NCI-H1105 treated with DMSO at 0.1 percent for 48 hours (cell line): ENCODE data around the gene UBE2D1.
A peak's percentile ranks its signal among the peaks of the same experiment; 100 is the strongest.
"Not testable (repeated sequence)": the region's sequence is repeated elsewhere in the genome, so short reads cannot be mapped to it uniquely, and the experiment has no call there.

ENCODE experiments used
- DNase-seq: peaks from one replicate; lab custom pipeline; 2025; lab: John Stamatoyannopoulos, UW

Gene UBE2D1

DNA sequence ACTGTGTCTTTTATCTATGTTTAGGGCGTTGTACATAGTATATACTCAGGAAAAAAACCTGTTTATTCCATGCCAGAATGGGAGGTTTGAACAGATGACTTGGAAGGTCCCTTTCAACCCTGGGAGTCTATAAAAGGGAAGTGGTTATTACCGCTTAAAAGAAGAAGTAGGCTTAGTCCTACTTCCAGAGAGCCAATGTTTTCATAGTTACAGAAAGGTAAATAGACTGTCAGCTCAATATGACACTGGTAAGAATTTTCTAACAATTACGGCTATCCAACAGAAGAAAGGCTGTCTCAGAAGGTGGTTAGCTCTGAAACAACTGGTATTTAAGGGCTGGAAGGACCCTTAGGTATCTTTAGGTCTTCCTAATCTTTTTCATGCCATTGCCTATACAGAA lies 49.3 kb downstream of the UBE2D1 start:
- DNase-seq, result no peak

DNA sequence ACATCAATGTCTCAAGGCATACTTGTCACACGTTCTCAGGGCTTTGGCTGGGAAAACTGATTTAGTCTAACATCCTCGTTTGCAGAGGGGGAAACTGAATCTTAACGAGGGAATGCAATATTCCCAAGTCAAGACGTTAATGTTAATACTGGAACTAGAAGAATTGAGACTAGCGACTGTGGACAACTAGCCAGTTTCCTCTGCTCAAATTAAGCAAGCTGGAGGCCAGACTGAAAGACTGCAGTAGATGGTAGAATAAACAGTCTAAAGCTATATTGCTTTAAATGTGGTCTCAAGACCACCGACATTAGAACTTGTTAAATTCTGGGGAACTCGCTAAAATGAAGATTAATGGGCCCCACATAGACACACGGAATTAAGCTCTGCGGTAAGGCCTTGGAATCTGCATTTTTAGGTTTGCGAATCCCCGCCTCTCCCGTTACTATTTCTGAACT lies 49.8 kb downstream of the UBE2D1 start:
- peak; percentile 36 for DNase-seq

DNA sequence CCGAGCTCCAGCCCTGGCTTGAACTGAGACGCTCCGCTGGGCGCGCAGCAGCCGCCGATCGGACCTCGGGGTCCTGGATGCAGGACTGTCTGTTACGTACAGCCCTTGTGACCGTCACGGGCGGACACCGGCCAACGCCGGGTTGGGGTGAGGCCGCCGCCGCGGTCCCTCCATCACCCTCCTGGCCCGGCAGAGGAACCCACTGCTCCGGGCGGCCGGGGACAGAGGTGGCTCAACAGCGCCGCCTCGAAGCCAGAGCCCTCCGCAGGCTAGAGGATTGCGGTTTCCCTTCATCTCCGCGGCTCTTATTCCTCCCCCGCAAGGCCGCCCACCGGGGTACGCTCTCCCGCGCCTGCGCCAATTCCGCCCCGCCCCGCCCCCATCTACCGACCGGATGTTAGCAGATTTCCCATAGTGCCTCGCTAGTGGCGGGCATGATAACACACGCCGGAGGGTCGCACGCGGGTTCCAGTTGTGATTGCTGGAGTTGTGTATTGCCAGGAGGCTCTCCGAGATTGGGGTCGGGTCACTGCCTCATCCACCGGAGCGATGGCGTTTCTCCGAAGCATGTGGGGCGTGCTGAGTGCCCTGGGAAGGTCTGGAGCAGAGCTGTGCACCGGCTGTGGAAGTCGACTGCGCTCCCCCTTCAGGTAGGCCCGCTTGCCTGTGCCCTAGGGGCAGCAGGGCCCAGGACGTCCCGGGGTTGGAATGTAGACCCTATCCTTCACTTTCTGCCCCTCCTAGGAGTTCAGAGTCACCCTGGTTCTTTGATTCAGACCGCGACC lies 50.4 kb downstream of the UBE2D1 start, which contains the start of gene TFAM:
Gene TFAM, plus strand, starts transcription at position 412 of the 785 bp plus-strand sequence. Its CDS starts 138 bp downstream, at position 550.
- peak; percentile 74 for DNase-seq

DNA sequence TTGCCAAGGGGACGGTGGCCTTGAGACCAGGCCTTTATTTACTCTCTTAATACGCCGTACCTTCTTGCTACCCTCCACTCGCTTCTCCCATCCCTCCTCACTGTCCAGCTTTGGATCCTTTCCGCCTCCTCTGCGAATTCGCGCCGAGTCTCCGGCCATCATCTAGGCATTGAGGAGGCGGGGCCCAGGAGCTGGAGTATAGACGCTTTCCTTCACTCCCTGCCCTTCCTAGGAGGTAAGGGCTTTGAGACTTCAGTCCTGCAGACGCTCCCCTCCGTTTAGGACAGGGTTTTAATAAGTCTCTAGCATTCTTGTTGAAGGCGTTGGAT lies 50.9 kb downstream of the UBE2D1 start:
- no peak for DNase-seq

DNA sequence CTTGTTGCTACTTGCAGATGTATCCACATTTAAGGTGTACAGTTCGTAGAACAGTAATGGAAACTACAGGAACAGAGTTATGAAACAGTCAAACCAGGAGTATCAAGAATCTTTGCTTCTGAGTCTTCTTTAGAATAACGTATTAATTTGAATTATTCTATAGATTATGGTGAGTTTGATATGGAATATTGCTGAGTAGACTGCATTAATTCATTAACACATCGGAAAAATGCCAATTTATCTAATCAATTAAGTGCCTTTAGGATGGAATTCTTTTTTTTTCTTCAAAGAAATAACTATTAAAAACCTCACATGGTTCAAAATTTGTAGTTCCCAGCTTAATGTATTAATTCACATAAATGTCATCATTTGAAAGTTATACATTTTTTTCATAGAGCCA lies 54.2 kb downstream of the UBE2D1 start:
- no peak for DNase-seq

DNA sequence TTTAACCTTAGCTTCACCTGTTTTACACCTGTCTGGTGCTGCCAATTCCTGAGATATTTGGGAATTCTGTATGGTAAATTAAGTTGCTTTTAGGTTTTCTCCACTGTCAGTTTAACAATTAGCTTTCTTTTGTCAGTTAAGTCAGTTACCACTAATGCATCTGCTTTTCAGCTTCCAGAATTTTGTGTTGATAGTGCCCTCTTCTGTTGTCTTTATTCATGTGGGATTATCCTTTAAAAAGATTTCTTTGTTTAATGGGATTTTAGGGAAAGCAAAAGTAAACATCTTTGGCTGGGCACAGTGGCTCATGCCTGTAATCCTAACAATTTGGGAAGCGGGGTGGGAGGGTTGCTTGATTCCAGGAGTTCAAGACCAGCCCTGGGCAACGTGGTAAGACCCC lies 58.5 kb downstream of the UBE2D1 start:
- no peak for DNase-seq

DNA sequence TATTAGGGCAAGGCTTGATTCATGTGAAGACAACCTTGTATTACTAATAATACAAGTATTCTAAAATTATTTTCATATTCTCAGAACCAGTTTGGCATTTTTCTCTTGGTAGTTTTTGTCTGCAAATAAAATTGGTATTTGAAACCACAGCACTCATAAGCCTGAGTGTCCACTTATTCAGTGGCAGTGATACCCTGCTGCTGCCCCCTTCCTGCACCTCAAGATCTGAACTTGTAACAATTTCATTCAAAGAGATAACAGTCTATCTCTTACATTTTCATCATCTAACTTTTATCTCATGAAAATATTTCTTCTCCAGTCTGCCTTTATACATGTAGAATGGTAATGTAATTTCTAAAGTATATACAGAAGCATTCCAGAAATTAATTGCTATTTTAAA lies 59.7 kb downstream of the UBE2D1 start:
- DNase-seq, result no peak

DNA sequence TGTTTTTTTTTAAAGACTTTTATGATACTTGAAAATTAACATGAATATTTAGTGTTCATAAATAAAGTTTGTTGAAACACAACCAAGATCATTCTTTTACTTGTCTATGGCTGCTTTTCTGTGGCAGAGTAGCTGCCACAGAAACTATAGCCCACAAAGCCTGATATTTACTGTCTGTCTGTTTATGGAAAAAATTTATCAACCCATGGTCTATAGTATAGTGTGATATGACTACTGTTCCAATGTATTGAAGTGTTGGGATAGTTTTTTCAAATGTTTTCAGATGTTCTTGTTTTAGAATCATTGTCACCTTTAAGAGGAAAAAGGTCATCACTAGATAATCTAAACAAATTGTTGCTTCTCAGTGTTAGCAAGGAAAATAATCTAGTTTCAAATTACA lies 61.3 kb downstream of the UBE2D1 start:
- no peak for DNase-seq

DNA sequence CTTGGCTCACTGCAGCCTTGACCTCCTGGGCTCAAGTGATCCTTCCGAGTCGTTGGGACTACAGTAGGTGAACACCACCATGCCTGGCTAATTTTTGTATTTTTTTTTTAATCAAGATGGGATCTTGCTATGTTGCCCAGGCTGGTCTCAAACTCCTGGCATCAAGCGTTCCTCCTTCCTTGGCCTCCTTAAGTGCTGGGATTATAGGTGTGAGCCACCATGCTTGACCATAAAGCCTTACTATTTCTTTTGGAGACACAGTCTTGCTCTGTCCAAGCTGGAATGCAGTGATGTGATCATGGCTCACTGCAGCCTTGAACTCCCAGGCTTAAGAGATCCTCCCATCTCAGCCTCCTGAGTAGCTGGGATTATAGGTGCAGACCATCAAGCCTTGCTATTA lies 63.0 kb downstream of the UBE2D1 start:
- no peak for DNase-seq

DNA sequence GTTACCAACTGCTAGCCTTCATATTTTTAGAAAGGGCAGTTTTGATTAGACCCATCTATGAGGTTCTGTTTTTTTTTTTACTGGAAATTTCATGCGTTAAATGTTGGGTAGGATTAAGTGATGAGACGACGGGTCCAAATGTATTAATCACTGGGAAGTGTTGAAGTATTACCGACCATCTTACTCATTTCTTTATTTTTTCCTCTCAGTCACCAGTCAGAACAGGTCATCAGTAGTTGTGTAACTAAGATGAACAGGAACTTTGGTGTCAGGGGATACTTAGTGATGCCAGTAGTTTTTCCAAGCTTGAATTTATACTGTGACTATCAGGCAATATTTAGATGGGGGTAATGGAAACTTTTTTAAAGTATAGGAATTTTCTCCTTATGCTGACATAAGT lies 64.6 kb downstream of the UBE2D1 start:
- no peak for DNase-seq

DNA sequence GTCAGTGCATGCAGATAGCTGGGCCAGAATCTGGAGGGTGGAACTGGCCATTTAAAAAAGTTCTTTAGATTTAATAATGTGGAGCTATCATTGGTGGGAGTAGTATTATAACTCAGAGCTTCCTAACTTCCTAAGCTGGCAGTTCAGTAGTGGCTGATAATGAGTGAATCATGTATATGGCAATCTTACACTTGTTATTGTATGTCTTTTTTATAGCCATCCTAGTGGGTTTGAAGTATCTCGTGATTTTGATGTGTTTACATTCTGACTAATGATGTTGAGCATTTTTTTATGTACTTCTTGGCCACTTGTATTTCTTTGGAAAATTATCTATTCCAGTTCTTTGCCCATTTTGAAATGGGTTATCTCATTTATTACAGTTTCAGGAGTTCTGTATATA lies 65.8 kb downstream of the UBE2D1 start:
- no peak for DNase-seq

DNA sequence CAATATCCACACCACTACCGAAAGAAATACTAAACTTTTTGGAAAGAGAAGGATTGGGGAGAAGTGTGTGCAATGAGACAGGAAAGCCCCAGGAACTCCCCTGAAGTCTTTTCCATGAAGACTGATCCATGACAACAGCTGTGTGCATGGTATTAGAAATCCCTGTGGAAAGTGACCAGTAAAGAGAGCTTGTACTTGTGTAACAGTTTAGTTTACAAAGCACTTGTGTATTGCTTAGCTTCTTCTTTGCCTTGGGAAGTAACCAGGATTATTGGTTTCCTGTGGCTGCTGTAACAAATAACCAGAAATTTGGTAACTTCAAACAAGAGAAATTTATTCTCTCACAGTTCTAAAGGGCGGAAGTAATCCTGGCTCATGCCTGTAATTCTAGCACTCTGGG lies 69.2 kb downstream of the UBE2D1 start:
- DNase-seq, result no peak

DNA sequence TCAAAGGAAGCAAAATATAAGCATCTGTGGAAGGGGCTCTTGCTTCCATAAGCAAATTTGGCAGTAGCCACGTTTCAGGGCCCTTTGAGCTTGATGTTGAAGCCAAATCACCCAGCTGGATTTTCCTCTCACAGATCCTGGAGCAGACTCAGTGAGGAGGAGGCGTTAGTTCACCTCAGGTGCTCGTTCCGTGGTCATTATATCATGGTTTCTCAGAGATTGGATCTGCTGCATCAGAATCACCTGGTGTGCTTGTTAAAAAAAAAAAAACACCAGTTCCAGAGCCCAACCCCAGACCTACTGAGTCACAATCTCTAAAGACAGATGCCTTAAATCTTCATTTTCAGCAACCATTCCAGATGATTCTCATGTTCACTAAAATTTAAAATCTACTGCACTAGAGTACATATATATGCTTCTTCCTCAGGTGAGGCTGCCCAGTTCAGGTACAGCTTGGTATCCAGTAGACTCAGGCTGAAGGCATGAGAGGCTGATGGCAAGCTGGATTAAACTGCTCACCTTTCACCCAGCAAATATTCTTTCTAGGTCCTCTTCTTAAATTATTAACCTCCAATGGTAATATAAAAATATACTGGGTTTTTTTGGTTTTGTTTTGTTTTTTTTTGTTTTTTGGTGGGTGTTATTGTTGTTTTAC lies 75.3 kb downstream of the UBE2D1 start:
- DNase-seq, result no peak

DNA sequence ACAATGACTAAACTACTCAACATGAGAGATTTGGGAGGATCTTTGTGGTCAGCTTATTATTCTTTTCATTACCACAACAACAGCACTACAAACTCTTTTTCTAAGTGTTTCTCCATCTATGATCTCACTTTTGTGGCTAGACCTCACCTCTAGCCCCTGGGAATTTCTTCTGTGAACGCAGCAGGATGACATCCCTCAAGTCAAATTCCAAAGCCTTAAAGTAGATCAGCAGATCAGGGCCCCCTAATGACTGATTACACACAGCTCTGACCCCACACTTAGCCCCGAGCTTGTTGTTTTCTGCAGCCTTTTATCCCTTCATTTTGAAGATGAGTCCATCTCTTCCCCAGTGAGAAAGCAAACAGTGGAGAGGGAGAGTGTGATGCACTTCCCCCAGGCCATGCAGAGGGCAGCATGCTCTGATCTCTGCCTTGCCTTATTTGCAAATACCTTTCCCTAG lies 77.7 kb downstream of the UBE2D1 start:
- no peak for DNase-seq

DNA sequence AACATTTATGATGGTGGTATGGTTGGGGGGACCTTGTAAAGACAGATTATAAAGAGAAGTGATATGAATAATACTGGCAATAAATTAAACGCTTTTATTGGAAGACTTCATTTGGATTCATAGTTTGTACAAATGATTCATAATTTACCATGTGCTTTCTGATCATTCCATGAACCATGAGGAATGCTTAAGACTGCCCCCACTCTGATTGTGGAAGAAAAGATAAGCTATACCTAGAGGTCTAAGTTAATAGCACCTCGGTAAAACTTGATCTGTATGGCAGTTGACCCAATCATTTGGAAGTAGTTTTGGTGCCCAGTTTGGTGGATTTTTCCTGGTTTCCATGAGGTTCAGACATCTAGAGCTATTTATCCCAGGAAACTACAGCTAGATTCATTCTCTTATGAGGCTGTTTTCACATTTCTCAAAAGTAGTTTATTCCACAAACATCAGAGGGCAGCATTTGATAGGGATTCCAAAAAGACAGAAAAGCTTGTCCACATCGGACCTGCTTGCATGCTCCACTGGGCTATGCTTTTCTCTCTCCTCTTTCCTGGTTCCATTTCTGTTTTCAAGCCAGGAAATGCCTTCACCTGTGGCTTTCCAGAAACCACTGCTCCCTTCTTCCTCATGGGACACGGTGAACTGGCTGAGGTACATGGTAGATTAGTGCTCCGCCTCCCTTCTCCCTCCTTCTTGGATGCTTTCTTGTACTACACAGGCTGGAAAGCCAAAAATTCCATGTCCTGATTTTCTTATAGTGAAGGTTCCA lies 79.7 kb downstream of the UBE2D1 start:
- no peak for DNase-seq

DNA sequence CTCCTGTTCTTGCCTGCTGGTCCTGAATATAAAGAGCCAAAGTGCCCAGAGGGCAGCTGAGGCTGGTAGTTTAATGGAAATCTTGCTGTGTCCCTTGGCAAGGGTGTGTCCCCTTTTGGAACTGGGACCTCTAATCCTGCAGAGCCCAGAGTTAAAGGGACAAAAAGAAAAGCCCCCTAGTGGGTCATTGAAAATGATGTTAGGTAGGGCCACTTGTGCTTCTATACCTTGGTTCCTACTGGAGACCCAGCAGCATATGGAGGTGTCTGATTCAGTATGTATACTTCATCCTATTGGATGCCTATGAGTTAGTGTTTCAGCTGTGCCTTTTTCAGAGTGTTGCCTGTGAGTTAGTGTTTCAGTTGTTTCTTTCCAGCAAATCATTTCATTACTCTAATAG lies 81.0 kb downstream of the UBE2D1 start:
- DNase-seq, result no peak

DNA sequence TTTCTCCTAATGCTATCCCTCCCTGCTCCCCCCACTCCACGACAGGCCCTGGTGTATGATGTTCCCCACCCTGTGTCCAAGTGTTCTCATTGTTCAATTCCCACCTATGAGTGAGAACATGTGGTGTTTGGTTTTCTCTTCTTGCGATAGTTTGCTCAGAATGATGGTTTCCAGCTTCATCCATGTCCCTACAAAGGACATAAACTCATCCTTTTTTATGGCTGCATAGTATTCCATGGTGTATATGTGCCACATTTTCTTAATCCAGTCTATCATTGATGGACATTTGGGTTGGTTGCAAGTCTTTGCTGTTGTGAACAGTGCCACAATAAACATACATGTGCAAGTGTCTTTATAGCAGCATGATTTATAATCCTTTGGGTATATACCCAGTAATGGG lies 83.1 kb downstream of the UBE2D1 start:
- not testable (repeated sequence) for DNase-seq
